ENCODE data around the gene MAPRE2.
A peak's percentile ranks its signal among the peaks of the same experiment; 100 is the strongest.

MAPRE2 gene

DNA sequence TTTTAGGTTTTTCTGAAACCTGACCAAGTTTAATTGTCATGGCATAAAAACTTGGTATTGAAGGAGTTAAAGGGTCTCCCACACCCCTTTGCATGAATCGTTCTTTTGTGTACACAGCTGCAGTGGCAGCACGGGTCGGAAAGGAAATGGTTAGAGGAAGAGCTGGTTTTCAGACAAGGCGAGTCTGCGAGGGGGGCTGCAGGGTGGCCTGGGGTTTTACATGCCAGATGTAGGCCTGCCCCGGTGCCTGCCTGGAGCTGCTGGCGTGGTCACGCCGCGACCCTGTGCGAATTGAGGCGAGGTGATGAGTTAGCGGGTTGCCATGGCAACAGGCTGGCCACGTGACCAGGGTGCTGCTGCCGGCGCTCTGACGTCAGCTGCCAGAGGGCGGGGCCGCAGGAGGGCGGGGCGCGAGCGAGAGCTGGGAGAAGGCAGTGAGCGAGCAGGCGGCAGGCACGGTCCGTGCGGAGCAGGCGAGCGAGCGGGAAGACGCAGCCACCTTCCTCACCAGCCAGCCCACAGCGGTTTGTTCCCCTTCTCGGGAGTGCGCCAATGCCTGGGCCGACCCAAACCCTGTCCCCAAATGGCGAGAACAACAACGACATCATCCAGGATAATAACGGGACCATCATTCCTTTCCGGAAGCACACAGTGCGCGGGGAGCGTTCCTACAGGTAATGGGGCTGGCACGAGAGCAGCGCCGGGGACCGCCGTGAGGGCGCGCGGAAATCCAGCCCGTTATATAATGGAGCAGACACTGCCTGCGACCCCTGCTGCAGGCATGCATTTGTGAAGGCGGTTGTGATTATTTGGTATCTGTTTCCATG is at the start of gene MAPRE2:
MAPRE2 (plus strand) TSS at position 426 of the 827 bp plus-strand sequence; CDS start at position 553, 127 bp downstream.
- no peaks in the 10 kb centered on the region for H3K36me3 ChIP-seq (ENCODE audit: insufficient read depth, low read length)
- H3K9me3 ChIP-seq (ENCODE audit: low read length): peaks cover 5% of the 10 kb centered on the region; the same call in 1 of the 2 replicates
- H3F3A ChIP-seq (ENCODE audit: insufficient read depth, low read length): no peaks in the 10 kb centered on the region
- peak within 1 kb of the TSS; percentile 74 for H3K9ac ChIP-seq (ENCODE audit: low read length)
- TF ChIP-seq, protein P1, sequence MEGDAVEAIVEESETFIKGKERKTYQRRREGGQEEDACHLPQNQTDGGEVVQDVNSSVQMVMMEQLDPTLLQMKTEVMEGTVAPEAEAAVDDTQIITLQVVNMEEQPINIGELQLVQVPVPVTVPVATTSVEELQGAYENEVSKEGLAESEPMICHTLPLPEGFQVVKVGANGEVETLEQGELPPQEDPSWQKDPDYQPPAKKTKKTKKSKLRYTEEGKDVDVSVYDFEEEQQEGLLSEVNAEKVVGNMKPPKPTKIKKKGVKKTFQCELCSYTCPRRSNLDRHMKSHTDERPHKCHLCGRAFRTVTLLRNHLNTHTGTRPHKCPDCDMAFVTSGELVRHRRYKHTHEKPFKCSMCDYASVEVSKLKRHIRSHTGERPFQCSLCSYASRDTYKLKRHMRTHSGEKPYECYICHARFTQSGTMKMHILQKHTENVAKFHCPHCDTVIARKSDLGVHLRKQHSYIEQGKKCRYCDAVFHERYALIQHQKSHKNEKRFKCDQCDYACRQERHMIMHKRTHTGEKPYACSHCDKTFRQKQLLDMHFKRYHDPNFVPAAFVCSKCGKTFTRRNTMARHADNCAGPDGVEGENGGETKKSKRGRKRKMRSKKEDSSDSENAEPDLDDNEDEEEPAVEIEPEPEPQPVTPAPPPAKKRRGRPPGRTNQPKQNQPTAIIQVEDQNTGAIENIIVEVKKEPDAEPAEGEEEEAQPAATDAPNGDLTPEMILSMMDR (IDR thresholded peaks at IDR 0.05; ENCODE audit: low read length): peak; percentile 24; the same call in 1 of the 2 replicates
- TF ChIP-seq EZH2 (IDR thresholded peaks at IDR 0.05; ENCODE audit: borderline replicate concordance, low read length): no peak
- H2AFZ ChIP-seq (ENCODE audit: low read length): peak within 1 kb of the TSS; percentile 44
- H3K27ac ChIP-seq (ENCODE audit: low read depth, low read length, poor library complexity, severe bottlenecking): peak within 1 kb of the TSS; percentile 95
- H3K79me2 ChIP-seq (ENCODE audit: insufficient read depth, low read length): peaks cover 47% of the 10 kb centered on the region
- no peaks in the 10 kb centered on the region for H3K9me2 ChIP-seq (ENCODE audit: low read depth, low read length)
- H3K4me1 ChIP-seq (ENCODE audit: insufficient read depth, low read length, severe bottlenecking): peaks cover 63% of the 10 kb centered on the region
- H3K4me2 ChIP-seq (ENCODE audit: low read length): peak within 1 kb of the TSS; percentile 78
- H3K4me3 ChIP-seq (ENCODE audit: low read depth, low read length, poor library complexity, severe bottlenecking): peak within 1 kb of the TSS; percentile 78
- H3K27me3 ChIP-seq (ENCODE audit: insufficient read depth, low read length): no peaks in the 10 kb centered on the region
- no peaks in the 10 kb centered on the region for H4K20me1 ChIP-seq (ENCODE audit: insufficient read depth, low read length)

DNA sequence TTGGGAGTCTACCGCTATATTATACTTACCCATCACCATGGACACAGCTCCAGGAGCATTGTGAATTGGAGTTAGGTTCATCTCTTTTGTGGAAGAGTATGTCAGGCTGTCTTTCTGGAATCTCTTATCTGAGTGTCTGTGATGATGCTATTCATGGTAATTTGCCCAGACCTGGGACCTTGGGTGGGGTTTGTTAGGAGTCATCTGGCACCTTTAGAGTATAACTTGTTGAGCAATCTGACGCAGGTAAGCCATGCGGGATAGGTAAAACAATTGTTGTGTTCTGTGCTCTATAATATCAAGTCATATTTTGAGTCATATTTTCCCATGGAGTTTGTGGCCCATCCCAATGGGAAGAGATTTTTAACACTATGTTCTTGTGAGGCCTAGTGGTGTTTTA is 49.7 kb upstream of the MAPRE2 start:
- Histone ChIP-seq H3K27me3 (ENCODE audit: insufficient read depth, low read length) (no peaks in the 10 kb centered on the region), H3F3A (ENCODE audit: insufficient read depth, low read length) (no peaks in the 10 kb centered on the region), H3K4me3 (ENCODE audit: low read depth, low read length, poor library complexity, severe bottlenecking) (no peak overlapping the region), H3K4me1 (ENCODE audit: insufficient read depth, low read length, severe bottlenecking) (no peaks in the 10 kb centered on the region), H3K9ac (ENCODE audit: low read length) (no peak overlapping the region), H3K79me2 (ENCODE audit: insufficient read depth, low read length) (no peaks in the 10 kb centered on the region), H3K9me3 (ENCODE audit: low read length) (no peaks in the 10 kb centered on the region), H3K27ac (ENCODE audit: low read depth, low read length, poor library complexity, severe bottlenecking) (no peak overlapping the region), H2AFZ (ENCODE audit: low read length) (no peak overlapping the region), H4K20me1 (ENCODE audit: insufficient read depth, low read length) (no peaks in the 10 kb centered on the region), H3K4me2 (ENCODE audit: low read length) (no peak overlapping the region), H3K36me3 (ENCODE audit: insufficient read depth, low read length) (no peaks in the 10 kb centered on the region; the same call in 1 of the 2 replicates), H3K9me2 (ENCODE audit: low read depth, low read length) (no peaks in the 10 kb centered on the region)
- TF ChIP-seq, protein P1 (IDR thresholded peaks at IDR 0.05; ENCODE audit: low read length): no peak
- no peak for TF ChIP-seq EZH2 (IDR thresholded peaks at IDR 0.05; ENCODE audit: borderline replicate concordance, low read length)

DNA sequence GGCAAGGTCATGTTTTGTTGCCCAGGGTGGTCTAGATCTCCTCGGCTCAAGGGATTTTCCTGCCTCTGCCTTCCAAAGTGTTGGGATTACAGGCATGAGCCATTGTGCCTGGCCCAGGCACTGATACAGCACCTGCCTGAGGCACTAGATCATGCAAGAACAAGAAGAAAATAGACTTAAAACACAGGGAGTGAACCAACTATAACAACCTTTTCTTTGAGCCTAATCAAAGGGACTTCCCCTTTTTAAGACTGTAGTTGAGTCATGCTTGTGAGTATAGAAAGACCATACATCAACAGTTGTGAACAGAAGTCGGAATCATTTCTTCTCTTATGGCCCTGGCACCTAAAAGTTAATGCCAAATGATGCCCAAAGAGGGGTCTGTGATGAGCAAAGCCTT is 47.9 kb upstream of the MAPRE2 start:
- H3K36me3 ChIP-seq (ENCODE audit: insufficient read depth, low read length): no peaks in the 10 kb centered on the region; the same call in 1 of the 2 replicates
- H3K4me3 ChIP-seq (ENCODE audit: low read depth, low read length, poor library complexity, severe bottlenecking): no peak overlapping the region
- no peaks in the 10 kb centered on the region for H3K27me3 ChIP-seq (ENCODE audit: insufficient read depth, low read length)
- no peaks in the 10 kb centered on the region for H3K9me3 ChIP-seq (ENCODE audit: low read length)
- H3F3A ChIP-seq (ENCODE audit: insufficient read depth, low read length): no peaks in the 10 kb centered on the region
- H3K27ac ChIP-seq (ENCODE audit: low read depth, low read length, poor library complexity, severe bottlenecking): no peak overlapping the region
- H3K4me2 ChIP-seq (ENCODE audit: low read length): no peak overlapping the region
- no peaks in the 10 kb centered on the region for H3K9me2 ChIP-seq (ENCODE audit: low read depth, low read length)
- TF ChIP-seq, protein P1 (IDR thresholded peaks at IDR 0.05; ENCODE audit: low read length): no peak
- TF ChIP-seq EZH2 (IDR thresholded peaks at IDR 0.05; ENCODE audit: borderline replicate concordance, low read length): no peak
- no peak overlapping the region for H2AFZ ChIP-seq (ENCODE audit: low read length)
- no peaks in the 10 kb centered on the region for H3K79me2 ChIP-seq (ENCODE audit: insufficient read depth, low read length)
- no peaks in the 10 kb centered on the region for H3K4me1 ChIP-seq (ENCODE audit: insufficient read depth, low read length, severe bottlenecking)
- no peak overlapping the region for H3K9ac ChIP-seq (ENCODE audit: low read length)
- no peaks in the 10 kb centered on the region for H4K20me1 ChIP-seq (ENCODE audit: insufficient read depth, low read length)

All from OCI-LY1 (cell line).